SU-DHL-6 (cell line): ENCODE data around the gene TUBGCP6.
A peak's percentile ranks its signal among the peaks of the same experiment; 100 is the strongest.

Source experiments
- CTCF ChIP-seq: fragments of 200-600 bp; sonication (generic); IDR thresholded peaks from one replicate; pipeline ENCODE4 v1.5.1; 2017; ENCODE audit warnings: antibody characterized with exemption, mild to moderate bottlenecking, low read length, moderate library complexity; ENCODE audit not compliant: insufficient read depth, poor library complexity, severe bottlenecking
- EZH2phosphoT487 ChIP-seq: fragments of 200-600 bp; sonication (generic), shearing (Covaris generic); conservative IDR thresholded peaks from 2 replicates; pipeline ENCODE4 v1.6.1; 2018; ENCODE audit warnings: mild to moderate bottlenecking, antibody characterized with exemption, low read length, moderate library complexity, mixed read lengths

- TF ChIP-seq CTCF, result peak; percentile 88
- no peak for TF ChIP-seq EZH2phosphoT487
Measured at GRCh38 chr22:50276143-50276542, 31.3 kb upstream of the TUBGCP6 start.
